ENCODE measurements around the gene KRTAP5-1.

Gene KRTAP5-1

DNA sequence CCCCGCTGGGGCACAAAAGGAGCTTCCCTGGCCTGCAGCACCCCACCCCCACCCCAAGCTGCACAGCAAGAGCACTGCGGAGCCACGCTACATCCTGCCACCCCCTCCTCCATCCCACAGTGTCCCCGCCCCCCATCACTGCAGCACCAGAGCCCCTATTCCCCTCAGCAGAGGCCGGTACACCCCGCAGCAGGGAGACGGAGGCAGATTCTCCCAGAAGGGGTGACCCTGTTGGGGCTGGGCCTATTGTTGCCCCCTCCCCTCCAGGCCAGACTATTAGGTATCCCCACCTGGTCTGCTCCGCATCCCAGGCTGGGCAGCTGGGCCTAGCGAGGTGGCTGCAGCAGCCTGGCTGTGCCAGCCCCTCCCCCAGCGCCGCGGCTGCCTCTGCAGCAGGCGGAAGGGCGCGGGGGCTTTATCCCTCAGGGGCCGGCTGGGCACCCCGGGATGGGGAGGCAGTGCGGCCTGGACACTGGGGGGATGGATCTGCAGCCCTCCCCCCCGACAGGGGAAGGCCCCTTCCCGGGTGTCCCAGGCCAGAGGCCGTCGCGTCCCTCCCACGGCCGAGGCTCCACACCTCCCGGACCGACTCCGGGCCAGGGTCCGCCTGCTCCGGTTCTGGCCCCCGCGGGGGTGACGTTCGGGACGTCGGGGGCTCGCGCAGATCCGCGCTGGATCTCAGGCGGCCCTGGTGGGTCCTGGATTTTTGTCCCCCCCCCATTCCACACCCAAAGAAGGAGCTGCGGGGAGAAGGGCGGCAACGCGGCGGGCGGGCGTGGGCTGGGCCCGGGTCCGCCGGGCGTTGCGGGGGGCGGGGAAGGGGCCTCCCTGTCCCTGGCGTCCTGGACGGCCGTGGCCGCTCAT is 14.0 kb downstream of the KRTAP5-1 start:
- DNase-seq, result no peak

DNA sequence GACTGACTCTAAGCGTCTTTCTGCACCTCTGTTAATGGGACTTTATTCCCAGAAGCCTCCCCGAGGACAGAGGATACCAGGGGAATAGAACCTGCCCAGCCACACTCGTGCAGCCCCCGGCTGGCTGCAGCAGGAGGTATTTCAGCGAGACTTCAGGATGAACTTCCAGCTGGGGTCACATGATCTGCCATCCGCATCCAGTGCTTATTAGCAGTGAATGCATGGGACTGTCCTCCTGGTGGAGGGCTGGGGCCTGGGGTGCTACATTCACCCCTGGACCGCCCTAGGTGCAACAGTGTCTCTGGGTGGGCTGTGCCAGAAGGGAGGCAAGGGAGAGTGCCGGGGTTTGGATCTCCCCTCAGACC is 14.6 kb downstream of the KRTAP5-1 start:
- no peak for DNase-seq

DNA sequence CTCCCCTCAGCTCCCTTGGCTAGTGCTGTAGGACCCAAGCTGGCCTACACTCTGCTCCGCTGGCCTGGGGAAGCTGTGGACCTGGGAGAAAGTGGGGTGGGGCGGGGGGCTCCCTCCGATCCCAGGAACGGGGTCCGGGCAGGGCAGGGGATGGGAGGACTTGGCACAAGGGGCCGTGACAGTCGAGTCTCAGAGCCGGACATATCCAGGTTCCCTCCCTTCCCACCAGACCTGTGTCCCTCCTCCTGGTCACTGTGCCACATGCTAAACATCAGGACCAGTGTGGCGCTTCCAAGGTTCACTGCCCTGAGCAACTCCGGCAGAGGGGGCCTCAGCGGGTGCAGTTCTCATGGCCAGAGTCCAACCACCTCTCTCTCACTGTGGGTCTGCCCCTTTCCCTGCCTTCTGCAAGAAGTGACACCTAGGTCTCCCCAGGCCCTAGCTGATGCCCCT is 15.1 kb downstream of the KRTAP5-1 start:
- DNase-seq, result no peak

GRCh38 chr11:1569251-1569780 is 15.8 kb downstream of the KRTAP5-1 start:
- DNase-seq, result no peak

- DNase-seq, result peak; percentile 17
Observed at GRCh38 chr11:1568441-1568911, 16.6 kb downstream of the KRTAP5-1 start.

DNA sequence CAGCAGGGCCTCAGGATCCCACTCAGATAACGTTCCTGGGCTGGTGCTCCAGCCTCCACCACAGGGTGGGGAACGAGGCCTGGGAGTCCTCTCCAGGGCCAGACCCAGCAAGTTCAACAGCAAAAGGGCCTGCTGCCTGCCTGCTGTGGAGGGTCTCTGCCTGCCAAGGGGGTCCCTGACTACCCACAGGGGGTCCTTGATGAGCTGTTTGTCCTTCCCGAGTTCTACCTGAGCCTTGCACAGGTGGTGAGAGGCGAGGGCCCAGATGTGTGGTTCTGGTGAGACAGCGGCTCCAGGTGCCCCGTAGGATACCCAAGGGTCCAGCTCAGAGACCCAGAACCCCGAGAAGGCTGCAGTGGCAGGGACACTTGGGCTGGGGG is 17.4 kb downstream of the KRTAP5-1 start:
- DNase-seq, result no peak

DNA sequence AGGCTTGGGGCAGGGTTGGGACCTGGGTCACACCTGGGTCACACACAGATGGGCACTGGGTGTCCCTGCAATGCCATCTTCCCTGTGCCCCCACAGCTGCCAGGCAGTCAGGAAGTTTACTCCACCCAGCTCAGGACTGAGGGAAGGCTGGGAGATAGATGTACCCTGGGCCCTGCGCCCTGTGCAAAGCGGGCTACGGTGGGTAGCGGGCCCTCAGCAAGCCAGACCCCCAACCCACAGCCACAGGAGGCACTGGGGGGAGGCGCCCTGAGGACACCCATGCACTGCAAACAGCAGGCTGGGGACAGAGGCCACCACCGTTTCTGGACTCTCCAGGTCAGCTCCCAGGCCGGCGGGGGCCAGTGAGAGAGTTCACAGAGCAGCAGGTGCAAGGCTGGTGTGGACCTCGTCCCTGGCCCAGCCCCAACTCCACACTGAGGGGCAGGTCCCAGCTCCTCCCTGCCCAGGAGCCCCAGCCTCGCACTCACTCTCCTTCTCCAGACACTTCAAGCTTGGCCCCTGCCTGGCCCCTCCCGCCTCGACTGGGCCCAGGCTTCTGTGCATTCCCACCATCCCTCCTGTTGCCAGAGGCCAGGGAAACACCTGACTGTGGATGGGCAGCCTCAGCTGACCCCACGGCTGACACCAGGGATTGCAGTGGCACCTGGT is 17.9 kb downstream of the KRTAP5-1 start:
- DNase-seq, result no peak

- no peak for DNase-seq
Observed at GRCh38 chr11:1566381-1567051, 18.6 kb downstream of the KRTAP5-1 start.

DNA sequence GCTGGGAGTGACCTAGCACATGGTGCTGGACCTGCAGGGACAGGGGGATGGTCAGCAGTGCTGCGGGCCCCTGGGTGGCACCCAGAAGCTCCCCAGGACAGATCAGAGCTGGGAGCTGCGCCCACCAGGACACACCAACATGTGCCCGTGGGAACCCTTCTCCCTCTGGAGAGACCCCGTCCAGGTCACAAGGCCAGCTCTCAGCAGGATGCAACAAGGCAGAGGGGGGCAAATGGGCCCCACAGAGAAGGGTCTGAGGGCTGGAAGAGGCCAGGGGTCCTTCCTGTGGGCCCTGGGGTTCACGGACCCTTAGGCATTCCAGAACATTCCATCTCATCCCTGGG is 19.2 kb downstream of the KRTAP5-1 start:
- no peak for DNase-seq

DNA sequence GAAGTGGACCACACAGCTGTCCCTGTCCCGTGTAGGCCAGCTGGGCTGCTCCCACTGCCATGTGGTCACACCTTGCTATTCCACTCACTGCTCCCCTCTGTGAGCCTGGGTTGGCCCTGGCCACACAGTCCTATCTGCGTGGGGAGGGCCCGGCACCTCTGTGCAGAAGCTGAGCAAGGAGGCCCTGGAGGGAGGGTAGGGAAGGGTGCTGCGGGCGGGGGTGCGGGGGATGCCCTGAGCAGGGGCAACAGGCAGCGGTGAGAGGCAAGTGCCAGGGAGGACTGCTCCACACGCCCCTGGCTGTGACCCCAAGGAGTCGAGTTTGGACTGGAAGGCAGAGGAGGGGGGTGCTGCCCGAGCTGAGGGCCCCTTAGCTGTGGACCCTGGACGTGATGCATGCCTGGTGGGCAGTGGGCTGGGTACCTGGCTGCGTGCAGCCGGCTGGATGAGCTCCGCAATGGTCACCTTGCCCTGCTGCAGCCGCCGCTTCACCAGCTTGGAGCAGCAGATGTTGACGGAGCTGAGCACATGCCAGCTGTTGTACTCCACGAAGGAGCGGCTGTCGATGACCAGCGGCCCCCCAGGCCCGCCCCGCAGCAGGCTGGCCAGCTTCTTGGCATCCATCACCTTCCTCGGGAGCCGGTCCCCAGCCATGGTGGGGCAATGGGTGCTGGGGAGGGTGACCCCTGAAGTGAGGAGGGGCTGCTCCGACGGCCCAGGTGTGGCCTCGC is 19.7 kb downstream of the KRTAP5-1 start:
- no peak for DNase-seq

GRCh38 chr11:1564535-1565172 is 20.4 kb downstream of the KRTAP5-1 start:
- peak; percentile 14 for DNase-seq

DNA sequence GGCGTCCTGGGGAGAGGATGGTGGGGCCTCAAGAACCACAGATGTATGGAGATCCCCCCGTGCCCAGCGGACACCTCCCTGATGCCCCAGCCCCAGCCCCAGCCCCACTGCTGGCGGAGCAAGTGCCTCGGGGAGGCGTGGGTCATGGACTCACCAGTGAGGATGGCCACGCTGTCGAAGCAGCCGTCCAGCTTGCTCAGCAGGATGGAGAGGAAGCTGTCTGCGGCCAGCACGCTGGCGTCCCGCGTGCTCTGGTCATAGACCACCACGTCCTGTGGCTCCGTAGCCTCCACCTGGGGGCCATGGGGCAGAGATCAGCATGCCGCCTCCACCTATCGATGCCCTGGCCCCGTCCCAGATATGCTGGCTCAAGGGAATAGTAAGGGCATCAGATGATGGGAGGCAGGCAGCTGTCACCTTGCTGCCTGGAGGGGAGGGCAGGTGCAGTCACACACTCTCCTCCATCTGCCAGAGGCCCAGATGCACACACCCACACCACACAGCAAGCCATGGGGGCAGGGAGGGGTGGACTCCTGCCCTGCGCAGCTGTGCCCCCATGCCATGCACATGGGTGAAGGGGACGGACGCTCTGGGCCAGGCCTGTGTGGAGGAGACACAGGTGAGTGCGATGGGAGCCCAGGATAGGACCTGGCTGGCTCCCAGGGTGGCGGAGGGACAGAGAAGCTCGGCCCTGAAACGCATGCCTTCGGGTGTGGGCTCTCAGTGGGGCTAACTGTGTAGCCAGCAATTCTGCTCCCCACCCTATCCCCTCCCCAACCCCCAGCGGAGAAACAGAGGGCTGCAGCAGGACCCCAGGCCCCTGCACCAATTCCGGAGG is 21.2 kb downstream of the KRTAP5-1 start:
- no peak for DNase-seq

DNA sequence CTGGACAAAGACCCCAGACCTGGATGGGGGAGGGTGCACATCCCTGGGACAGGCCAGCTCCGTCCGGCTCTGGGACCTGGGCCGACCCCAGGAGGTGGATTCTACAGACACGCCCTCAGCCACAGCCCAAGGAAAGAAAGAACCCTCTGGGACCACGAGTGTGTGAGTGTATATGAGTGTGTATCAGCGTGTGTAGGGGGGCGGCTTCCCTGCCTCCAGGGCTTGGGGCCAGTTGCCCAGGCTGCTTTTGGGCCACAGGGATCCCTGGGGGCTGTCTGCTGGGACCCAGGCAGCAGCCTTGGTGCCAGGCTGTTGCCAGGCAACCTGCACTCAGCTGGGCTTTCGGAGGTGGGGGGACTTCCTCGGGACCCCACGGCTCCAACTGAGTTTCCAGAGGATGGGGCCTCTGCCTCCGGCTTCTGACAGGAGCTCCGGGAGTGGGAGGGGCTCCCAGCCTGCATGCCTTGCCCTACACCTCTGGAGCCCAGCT is 21.9 kb downstream of the KRTAP5-1 start:
- no peak for DNase-seq

- DNase-seq, result no peak
Observed at GRCh38 chr11:1562469-1563148, 22.5 kb downstream of the KRTAP5-1 start.

GRCh38 chr11:1561955-1562354 is 23.1 kb downstream of the KRTAP5-1 start:
- no peak for DNase-seq

DNA sequence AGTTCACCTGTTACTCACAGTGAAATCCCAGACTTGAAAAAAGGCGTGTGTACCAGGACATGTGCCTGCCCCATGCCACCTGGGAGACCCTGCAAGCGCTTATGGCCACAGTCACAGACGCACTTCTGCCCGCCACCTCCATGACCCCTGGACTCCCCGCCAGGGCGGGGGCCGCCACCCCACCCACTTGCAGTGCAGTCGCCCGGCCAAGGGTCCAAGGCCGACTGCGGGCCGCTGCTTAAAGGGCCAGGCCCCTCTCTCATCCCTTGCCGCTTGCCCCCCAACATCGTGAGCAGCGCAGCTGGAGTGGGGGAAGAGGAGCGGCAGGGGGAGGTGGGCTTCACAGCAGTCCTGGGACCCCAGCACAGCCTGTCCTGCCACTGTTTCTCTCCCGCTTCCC is 23.8 kb downstream of the KRTAP5-1 start:
- DNase-seq, result no peak

- DNase-seq, result no peak
Observed at GRCh38 chr11:1560649-1561251, 24.3 kb downstream of the KRTAP5-1 start.

GRCh38 chr11:1560002-1560648 is 25.0 kb downstream of the KRTAP5-1 start:
- no peak for DNase-seq

GRCh38 chr11:1559111-1559951 is 25.8 kb downstream of the KRTAP5-1 start:
- no peak for DNase-seq

Measured in hematopoietic multipotent progenitor cell treated with erythropoietin and hydrocortisone succinate and interleukin-3 and kit ligand, for 8 days (in vitro differentiated cells).